Measurements from ENCODE around the gene ZMYND19. TPM values are rescaled to one million over a fixed set of nuclear protein-coding genes. Genes with fewer than 3 reads are reported as not detected.
"Not testable (repeated sequence)": the region's sequence is repeated elsewhere in the genome, so short reads cannot be mapped to it uniquely, and the experiment has no call there.

ZMYND19 gene
- total RNA-seq, 4 donors from 2014 or later, result 9.5 to 22.1 (median 11.7) TPM

DNA sequence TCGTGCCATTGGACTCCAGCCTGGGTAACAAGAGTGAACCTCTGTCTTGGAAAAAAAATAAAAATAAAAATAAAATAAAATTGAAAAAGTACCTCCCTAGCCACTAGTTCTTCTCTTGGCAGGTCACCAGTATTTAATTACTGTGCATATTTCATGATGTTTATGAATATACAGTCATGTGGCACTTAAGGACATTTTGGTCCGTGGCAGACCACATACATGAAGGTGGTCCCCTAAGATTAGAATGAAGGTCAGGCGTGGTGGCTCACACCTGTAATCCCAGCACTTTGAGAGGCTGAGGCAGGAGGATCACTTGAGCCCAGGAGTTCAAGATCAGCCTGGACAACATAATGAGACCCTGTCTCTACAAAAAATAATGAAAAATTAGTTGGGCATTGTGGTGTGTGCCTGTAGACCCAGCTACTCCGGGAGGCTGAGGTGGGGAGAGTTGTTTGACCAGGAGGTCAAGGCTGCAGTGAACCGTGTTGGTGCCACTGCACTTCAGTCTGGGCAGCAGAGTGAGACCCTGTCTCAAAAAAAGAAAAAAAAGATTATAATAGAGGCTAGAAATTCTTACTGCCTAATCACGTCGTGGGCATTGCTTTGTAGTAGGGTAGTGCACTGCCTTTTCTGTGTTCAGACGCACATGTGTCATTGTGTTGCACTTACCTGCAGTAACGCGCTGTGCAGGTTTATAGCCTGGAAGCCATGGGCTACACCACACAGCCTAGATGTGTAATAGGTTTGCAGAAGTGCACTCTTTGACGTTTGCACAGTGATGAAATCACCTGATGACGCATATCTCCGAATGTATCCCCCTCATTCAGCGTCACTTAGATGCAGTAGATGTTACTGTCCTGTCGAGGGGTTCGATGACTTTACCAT, 41.3 kb upstream of the ZMYND19 start:
- TF ChIP-seq, protein P1, sequence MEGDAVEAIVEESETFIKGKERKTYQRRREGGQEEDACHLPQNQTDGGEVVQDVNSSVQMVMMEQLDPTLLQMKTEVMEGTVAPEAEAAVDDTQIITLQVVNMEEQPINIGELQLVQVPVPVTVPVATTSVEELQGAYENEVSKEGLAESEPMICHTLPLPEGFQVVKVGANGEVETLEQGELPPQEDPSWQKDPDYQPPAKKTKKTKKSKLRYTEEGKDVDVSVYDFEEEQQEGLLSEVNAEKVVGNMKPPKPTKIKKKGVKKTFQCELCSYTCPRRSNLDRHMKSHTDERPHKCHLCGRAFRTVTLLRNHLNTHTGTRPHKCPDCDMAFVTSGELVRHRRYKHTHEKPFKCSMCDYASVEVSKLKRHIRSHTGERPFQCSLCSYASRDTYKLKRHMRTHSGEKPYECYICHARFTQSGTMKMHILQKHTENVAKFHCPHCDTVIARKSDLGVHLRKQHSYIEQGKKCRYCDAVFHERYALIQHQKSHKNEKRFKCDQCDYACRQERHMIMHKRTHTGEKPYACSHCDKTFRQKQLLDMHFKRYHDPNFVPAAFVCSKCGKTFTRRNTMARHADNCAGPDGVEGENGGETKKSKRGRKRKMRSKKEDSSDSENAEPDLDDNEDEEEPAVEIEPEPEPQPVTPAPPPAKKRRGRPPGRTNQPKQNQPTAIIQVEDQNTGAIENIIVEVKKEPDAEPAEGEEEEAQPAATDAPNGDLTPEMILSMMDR (IDR thresholded peaks at IDR 0.05), result no peak
- DNase-seq (ENCODE audit: low spot score) (no peak), ATAC-seq (ENCODE audit: low FRiP score) (no peak)

DNA sequence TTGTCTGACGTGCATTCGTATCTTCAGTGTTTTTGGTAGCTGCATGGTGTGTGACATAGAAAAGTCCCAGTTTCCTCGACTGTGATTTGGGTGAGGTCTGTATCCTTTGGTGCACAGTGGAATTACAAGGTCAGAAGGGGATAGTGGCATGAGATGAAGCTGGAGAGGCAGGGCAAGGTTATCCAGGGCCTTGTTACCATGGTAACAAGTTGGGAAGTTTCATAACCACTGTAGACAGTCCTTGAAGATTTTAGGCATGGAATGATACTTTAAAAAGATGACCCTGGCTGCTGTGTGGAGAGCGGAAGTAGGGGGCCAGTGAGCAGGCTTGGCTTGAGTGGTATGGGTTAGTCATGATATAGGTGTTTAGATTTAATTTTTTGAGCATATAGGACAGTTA, 40.4 kb upstream of the ZMYND19 start:
- no peak for ATAC-seq (ENCODE audit: low FRiP score)
- TF ChIP-seq, protein P1 (IDR thresholded peaks at IDR 0.05), result no peak
- no peak for DNase-seq (ENCODE audit: low spot score)

DNA sequence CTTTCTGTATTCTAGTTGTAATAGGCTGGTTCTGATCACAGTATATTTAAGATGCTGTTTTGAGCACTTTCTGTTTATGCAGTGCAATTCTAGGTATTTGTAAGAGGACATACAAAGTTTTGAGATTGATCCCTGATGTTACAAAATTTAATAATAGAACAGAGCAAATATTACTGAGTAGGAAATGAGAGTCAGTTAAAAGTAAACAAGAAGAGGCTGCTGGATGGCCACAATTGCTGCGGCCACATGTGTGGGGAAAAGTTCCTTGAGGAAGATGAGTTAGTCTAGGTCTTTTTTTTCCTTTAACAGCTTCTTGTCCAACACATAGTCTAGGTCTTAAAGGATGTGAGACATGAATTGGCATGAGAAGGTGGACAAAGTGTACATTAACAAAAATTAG, 39.8 kb upstream of the ZMYND19 start:
- ATAC-seq (ENCODE audit: low FRiP score), result no peak
- no peak for DNase-seq (ENCODE audit: low spot score)
- TF ChIP-seq, protein P1 (IDR thresholded peaks at IDR 0.05), result no peak

DNA sequence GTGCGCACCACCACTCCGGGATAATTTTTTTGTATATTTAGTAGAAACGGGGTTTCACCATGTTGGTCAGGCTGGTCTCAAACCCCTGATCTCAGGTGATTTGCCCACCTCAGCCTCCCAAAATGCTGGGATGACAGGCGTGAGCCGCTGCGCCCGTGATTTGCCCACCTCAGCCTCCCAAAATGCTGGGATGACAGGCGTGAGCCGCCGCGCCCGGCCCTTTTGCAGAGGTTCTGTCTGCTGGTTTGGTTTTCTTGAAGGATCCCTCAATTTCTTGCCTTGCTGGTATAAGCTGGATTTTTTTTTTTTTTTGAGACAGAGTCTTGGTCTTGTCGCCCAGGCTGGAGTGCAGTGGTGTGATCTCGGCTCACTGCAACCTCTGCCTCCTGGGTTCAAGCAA, 37.1 kb upstream of the ZMYND19 start:
- not testable (repeated sequence) for DNase-seq (ENCODE audit: low spot score); ATAC-seq (ENCODE audit: low FRiP score)

DNA sequence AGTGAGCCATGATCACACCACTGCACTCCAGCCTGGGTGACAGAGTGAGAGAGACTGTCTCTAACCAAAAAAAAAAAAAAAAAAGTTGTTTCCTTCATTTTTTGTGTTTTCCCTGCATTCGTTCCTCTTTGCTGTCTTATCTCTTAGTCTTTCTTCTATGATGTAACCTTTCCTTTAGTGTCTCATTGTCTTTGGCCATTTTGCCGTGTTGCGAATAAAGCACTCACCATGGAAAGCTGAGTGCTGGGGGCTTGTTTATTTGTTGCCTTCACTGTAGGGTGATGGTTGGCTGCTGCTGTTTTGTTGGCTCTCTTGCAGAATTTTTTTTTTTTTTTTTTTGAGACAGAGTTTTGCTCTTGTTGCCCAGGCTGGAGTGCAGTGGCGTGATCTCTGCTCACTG, 36.2 kb upstream of the ZMYND19 start:
- TF ChIP-seq, protein P1 (IDR thresholded peaks at IDR 0.05), result no peak
- ATAC-seq (ENCODE audit: low FRiP score) (no peak), DNase-seq (ENCODE audit: low spot score) (no peak)

DNA sequence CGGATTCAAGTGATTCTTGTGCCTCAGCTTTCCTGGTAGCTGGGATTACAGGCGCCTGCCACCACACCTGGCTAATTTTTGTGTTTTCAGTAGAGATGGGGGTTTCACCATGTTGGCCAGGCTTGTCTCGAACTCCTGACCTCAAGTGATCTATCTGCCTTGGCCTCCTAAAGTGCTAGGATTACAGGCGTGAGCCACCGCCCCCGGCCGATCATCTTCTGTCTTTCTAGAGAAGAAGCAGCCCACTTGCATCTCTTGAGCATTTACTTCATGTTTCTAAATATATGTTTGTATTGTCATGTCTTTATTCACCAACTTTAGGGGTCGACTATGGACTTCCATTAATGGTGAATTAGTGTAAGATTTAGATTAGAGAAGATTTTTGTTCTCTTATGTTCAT, 31.9 kb upstream of the ZMYND19 start:
- DNase-seq (ENCODE audit: low spot score); ATAC-seq (ENCODE audit: low FRiP score): not testable (repeated sequence)

DNA sequence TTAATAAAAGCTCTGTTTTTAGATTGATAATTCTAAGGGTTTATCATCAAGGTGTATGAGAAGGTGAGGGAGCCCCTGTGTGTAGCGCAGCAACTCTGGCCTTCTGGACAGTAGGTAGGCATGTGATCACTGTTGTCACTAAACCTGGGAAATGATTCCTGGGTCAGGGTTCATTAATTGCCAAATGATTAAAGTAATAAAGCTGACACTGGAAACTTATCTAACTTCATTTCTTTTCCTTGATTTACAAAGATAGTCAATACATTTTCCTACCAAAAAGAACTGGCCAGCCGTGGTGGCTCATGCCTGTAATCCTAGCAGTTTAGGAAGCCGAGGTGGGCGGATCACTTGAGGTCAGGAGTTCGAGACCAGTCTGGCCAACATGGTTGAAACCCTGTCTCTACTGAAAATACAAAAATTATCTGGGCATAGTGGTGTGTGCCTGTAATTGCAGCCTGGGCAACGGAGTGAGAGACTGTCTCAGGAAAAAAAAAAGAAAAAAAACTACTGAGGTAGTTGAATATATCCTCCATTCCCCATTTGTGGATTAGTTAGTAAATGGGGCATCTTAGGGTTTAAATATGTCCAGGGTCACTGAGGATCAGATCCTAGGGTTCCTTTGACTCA, 30.9 kb upstream of the ZMYND19 start:
- TF ChIP-seq, protein P1 (IDR thresholded peaks at IDR 0.05), result no peak
- no peak for ATAC-seq (ENCODE audit: low FRiP score)
- no peak for DNase-seq (ENCODE audit: low spot score)

DNA sequence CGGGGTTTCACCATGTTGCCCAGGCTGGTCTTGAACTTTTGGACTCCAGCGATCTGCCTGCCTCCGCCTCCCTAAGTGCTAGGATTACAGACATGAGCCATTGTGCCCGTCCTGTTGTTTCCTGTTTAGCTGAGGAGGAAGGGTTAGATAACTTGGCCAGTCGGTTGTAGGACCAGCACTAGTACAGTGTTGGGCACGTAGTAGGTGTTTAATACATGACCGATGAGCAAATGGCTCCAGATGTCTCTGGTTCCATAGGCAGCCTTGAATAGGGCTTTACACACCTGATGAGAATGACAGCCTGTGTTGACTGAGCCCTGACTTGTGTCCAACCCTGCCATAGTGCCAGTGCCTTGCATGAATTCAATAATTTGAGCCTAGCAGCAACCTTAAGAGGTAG, 30.3 kb upstream of the ZMYND19 start:
- no peak for DNase-seq (ENCODE audit: low spot score)
- ATAC-seq (ENCODE audit: low FRiP score), result no peak
- TF ChIP-seq, protein P1 (IDR thresholded peaks at IDR 0.05), result no peak

All from omental fat pad (tissue), 4 donors.